ENCODE data around the gene ZFC3H1.
"Not testable (repeated sequence)": the region's sequence is repeated elsewhere in the genome, so short reads cannot be mapped to it uniquely, and the experiment has no call there.

DNA sequence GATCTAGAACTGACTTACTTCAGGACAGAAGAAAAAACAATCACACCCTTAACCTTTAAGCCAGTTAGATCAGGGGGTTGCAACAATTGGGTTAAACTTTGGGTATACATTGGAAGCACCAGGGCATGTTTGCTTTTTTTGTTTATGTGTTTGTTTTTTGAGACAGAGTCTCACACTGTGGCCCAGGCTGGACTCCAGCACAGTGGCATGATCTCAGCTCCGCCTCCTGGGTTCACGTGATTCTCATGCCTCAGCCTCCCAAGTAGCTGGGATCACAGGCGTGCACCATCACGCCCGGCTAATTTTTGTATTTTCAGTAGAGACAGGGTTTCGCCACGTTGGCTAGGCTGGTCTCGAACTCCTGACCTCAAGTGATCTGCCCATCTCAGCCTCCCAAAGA lies 38.5 kb upstream of the ZFC3H1 start:
- TF ChIP-seq CTCF (conservative IDR thresholded peaks at IDR 0.05; ENCODE audit: low read length); EZH2phosphoT487 (IDR thresholded peaks at IDR 0.05; ENCODE audit: borderline replicate concordance): not testable (repeated sequence)
